K562 (cell line): ENCODE measurements around the gene IRF2BP2. TPM values are rescaled to one million over a fixed set of nuclear protein-coding genes. Genes with fewer than 3 reads are reported as not detected.

Experiments used
- ATAC-seq: fragments of 200-7000 bp; cut with Tn5 transposase; 3 replicates; pipeline ENCODE4 v1.9.1; 2020; ENCODE audit warnings: moderate library complexity
- BruUV-seq: library from RNA; stranded (reverse); fragments of 400-500 nt; replicated peaks from 2 replicates; lab custom pipeline; 2021; lab: Mats Ljungman, UMichigan
- CTCF ChIA-PET: fragments of 300-600 bp; formaldehyde crosslinking; extraction: SDS; loops from one replicate; lab custom pipeline; 2021; ENCODE audit warnings: low intra/inter-chr PET ratio; lab: Yijun Ruan, JAX
- POLR2A ChIA-PET: fragments of 300-600, 350-650 bp; sonication (Branson Sonifier 250); formaldehyde crosslinking; extraction: SDS; loops from one replicate; lab custom pipeline; 2021; ENCODE audit warnings: antibody characterized with exemption, inconsistent platforms; lab: Yijun Ruan, JAX
- DNase-seq, 4 experiments: peaks; one replicate each; pipeline versions ENCODE4 v3.0.0 to v3.0.0-alpha.2; 2011 to 2018; ENCODE audit warnings: low spot score in 3 of 4, mixed read lengths in 3 of 4; ENCODE audit errors: extremely low read depth in 1 of 4
- FAIRE-seq: peaks from 2 replicates; lab custom pipeline; 2011; peaks lifted over from hg19 to GRCh38; lab: Jason Lieb, UNC
- H2AFZ ChIP-seq: 2 replicates; pipeline ENCODE4 v1.6.0; 2011; ENCODE audit warnings: low read depth, low read length, control low read depth, inconsistent platforms
- H3K27ac ChIP-seq: fragments of 200-600 bp; 3 replicates; pipeline ENCODE4 v1.8.0; 2011; ENCODE audit warnings: low read depth, mild to moderate bottlenecking, control low read depth, inconsistent platforms, low read length, moderate library complexity, mixed read lengths; ENCODE audit errors: extremely low read depth
- H3K27me3 ChIP-seq, 2 experiments: fragments of 300-600 bp in 1 of 2; 2 replicates in 1 of 2; 3 replicates in 1 of 2; pipeline versions ENCODE4 v1.6.0 to v1.8.0; 2011; ENCODE audit warnings: inconsistent platforms in 2 of 2, low read length in 2 of 2, mild to moderate bottlenecking in 1 of 2, mixed read lengths in 1 of 2, moderate library complexity in 1 of 2; ENCODE audit not compliant: control insufficient read depth in 2 of 2, insufficient read depth in 2 of 2
- H3K36me3 ChIP-seq: fragments of 300-600 bp; 3 replicates; pipeline ENCODE4 v1.8.0; 2011; ENCODE audit warnings: mild to moderate bottlenecking, low read length, inconsistent platforms; ENCODE audit not compliant: control insufficient read depth, insufficient read depth
- H3K4me1 ChIP-seq, 2 experiments: fragments of 200-600 bp in 1 of 2; replicated peaks in 1 of 2; 2 replicates in 1 of 2; 3 replicates in 1 of 2; pipeline versions ENCODE4 v1.5.1 to v1.8.0; 2011; ENCODE audit warnings: inconsistent platforms in 2 of 2, low read length in 2 of 2, mild to moderate bottlenecking in 1 of 2, mixed read lengths in 1 of 2, moderate library complexity in 1 of 2; ENCODE audit not compliant: control insufficient read depth in 2 of 2, insufficient read depth in 2 of 2
- H3K4me2 ChIP-seq: 2 replicates; pipeline ENCODE4 v1.6.1; 2011; ENCODE audit warnings: low read length, control low read depth, inconsistent platforms, mixed read lengths; ENCODE audit not compliant: insufficient read depth
- H3K4me3 ChIP-seq: fragments of 200-600 bp; sonication (generic), shearing (Covaris generic); 2 replicates; pipeline ENCODE4 v1.5.1; 2016; ENCODE audit warnings: control low read depth, inconsistent platforms
- H3K79me2 ChIP-seq: fragments of 200-600 bp; 3 replicates; pipeline ENCODE4 v1.8.0; 2011; ENCODE audit warnings: low read length, inconsistent platforms; ENCODE audit not compliant: control insufficient read depth, insufficient read depth
- H3K9ac ChIP-seq, 2 experiments: 2 replicates each; pipeline versions ENCODE4 v1.6.0 to v1.6.1; 2011; ENCODE audit warnings: low read depth in 2 of 2, low read length in 2 of 2, control low read depth in 1 of 2, inconsistent platforms in 1 of 2, mild to moderate bottlenecking in 1 of 2, mixed read lengths in 1 of 2; ENCODE audit not compliant: insufficient read depth in 1 of 2
- H3K9me1 ChIP-seq: one replicate; pipeline ENCODE4 v1.6.0; 2011; ENCODE audit warnings: inconsistent platforms, mild to moderate bottlenecking, low read length, moderate library complexity; ENCODE audit not compliant: control insufficient read depth, insufficient read depth
- H3K9me3 ChIP-seq: replicated peaks from 2 replicates; pipeline ENCODE4 v1.5.1; 2011; ENCODE audit warnings: low read depth, low read length, inconsistent platforms; ENCODE audit not compliant: control insufficient read depth, insufficient read depth
- H4K20me1 ChIP-seq: replicated peaks from 2 replicates; pipeline ENCODE4 v1.6.1; 2011; ENCODE audit warnings: low read length, inconsistent platforms, mixed read lengths; ENCODE audit not compliant: control insufficient read depth, insufficient read depth
- BCOR ChIP-seq: fragments of 450-650 bp; IDR thresholded peaks from 2 replicates; pipeline ENCODE4 v1.6.1; 2016
- CTBP1 ChIP-seq: fragments of 450-650 bp; IDR thresholded peaks from 2 replicates; pipeline ENCODE4 v1.6.1; 2016; ENCODE audit warnings: borderline replicate concordance
- DNMT1 ChIP-seq: fragments of 450-650 bp; IDR thresholded peaks from 2 replicates; pipeline ENCODE4 v1.6.1; 2016; ENCODE audit warnings: antibody characterized with exemption, mild to moderate bottlenecking
- ESRRA ChIP-seq: fragments of 450-650 bp; IDR thresholded peaks from 2 replicates; pipeline ENCODE4 v1.6.1; 2014; ENCODE audit warnings: low read depth, mild to moderate bottlenecking, moderate library complexity, borderline replicate concordance
- ESRRB ChIP-seq: fragments of 250-450 bp; sonication (Bioruptor Pico); IDR thresholded peaks from 2 replicates; pipeline ENCODE4 v1.5.0; 2020; ENCODE audit warnings: mild to moderate bottlenecking, moderate library complexity, borderline replicate concordance
- FOXP1 ChIP-seq: sonication (generic); formaldehyde crosslinking; IDR thresholded peaks from 2 replicates; pipeline ENCODE4 v1.8.0; 2022; ENCODE audit warnings: mild to moderate bottlenecking, missing genetic modification reagents
- GATA2 ChIP-seq: sonication (generic); formaldehyde crosslinking; IDR thresholded peaks from 2 replicates; pipeline ENCODE4 v1.4.0; 2020; ENCODE audit warnings: mild to moderate bottlenecking, missing genetic modification reagents
- KLF10 ChIP-seq: fragments of 250-450 bp; sonication (Bioruptor Pico); IDR thresholded peaks from 2 replicates; pipeline ENCODE4 v1.6.1; 2021; ENCODE audit warnings: matching md5 sums
- LEF1 ChIP-seq: fragments of 450-650 bp; IDR thresholded peaks from 2 replicates; pipeline ENCODE4 v1.6.1; 2016; ENCODE audit warnings: mild to moderate bottlenecking
- MECOM ChIP-seq: fragments of 250-450 bp; sonication (Bioruptor Pico); IDR thresholded peaks from 2 replicates; pipeline ENCODE4 v1.8.0; 2022; ENCODE audit warnings: inconsistent platforms
- SMAD3 ChIP-seq: fragments of 450-650 bp; formaldehyde crosslinking; conservative IDR thresholded peaks from 2 replicates; pipeline ENCODE4 v1.4.0; 2020; ENCODE audit warnings: mild to moderate bottlenecking
- SREBF2 ChIP-seq: sonication (generic); formaldehyde crosslinking; IDR thresholded peaks from 2 replicates; pipeline ENCODE4 v1.4.0; 2020; ENCODE audit warnings: mild to moderate bottlenecking, missing genetic modification reagents
- TEAD2 ChIP-seq: fragments of 450-650 bp; IDR thresholded peaks from 2 replicates; pipeline ENCODE4 v1.6.1; 2016; ENCODE audit warnings: missing genetic modification characterization, control low read depth, missing compliant biosample characterization
- ZFP30 ChIP-seq: fragments of 250-450 bp; sonication (Bioruptor Pico); IDR thresholded peaks from 2 replicates; pipeline ENCODE4 v1.8.0; 2022; ENCODE audit warnings: moderate library complexity, mild to moderate bottlenecking, inconsistent platforms, borderline replicate concordance
- ZNF239 ChIP-seq: fragments of 250-450 bp; sonication (Bioruptor Pico); IDR thresholded peaks from 2 replicates; pipeline ENCODE4 v1.4.0; 2020; ENCODE audit warnings: mild to moderate bottlenecking
- ZNF263 ChIP-seq: sonication (generic); formaldehyde crosslinking; IDR thresholded peaks from 2 replicates; pipeline ENCODE4 v1.8.0; 2022; ENCODE audit warnings: mild to moderate bottlenecking, missing genetic modification reagents, borderline replicate concordance
- ZNF311 ChIP-seq: fragments of 250-450 bp; sonication (Bioruptor Pico); IDR thresholded peaks from 2 replicates; pipeline ENCODE4 v1.4.0; 2020; ENCODE audit warnings: mild to moderate bottlenecking, moderate library complexity
- ZNF766 ChIP-seq: fragments of 200-800 bp; sonication (Bioruptor generic); conservative IDR thresholded peaks from 2 replicates; pipeline ENCODE4 v1.6.1; 2016; ENCODE audit warnings: missing genetic modification characterization, missing compliant biosample characterization
- WGBS: fragments of 100-300 bp; shearing (Covaris generic); methylation state at CpG from one replicate; pipeline ENCODE4 v1.1.6; 2016; ENCODE audit warnings: low coverage, mixed read lengths; ENCODE audit not compliant: insufficient coverage; ENCODE audit errors: missing lambda C conversion rate; 5-methylcytosine and 5-hydroxymethylcytosine counted together
- in situ Hi-C: fragments of 300-500 bp; cut with MboI; formaldehyde crosslinking; loops from 4 replicates; pipeline ENCODE4 v1.15.0; 2018; ENCODE audit warnings: inconsistent platforms, mixed read lengths
- intact Hi-C: fragments of 100-400 bp; cut with micrococcal nuclease; formaldehyde crosslinking; loops from 2 replicates; pipeline ENCODE4 v1.14.2; 2022
- polyA plus RNA-seq, 8 experiments: library from polyadenylated mRNA; depleted of rRNA in 4 of 8; stranded (reverse) in 5 of 8; unstranded in 3 of 8; fragments of >200 nt; fragmentation: Nextera tagmentation in 2 of 8; fragmentation: Illumina TruSeq in 1 of 8; extraction: Ambion mirVana in 2 of 8; extraction: Trizol in 1 of 8; gene quantifications; 2 replicates each; pipeline versions ENCODE4 v1.2.1 to v1.2.3, GENCODE V29; 2011 to 2014; ENCODE audit warnings: inconsistent platforms in 1 of 8, missing spikeins in 1 of 8
- total RNA-seq, 7 experiments: library from RNA; depleted of rRNA in 6 of 7; stranded (reverse); fragments of >200 nt in 6 of 7; fragmentation: Illumina TruSeq in 2 of 7; extraction: Trizol in 2 of 7; gene quantifications; 2 replicates each; pipeline versions ENCODE4 v1.2.1 to v1.2.3, GENCODE V29; 2011 to 2021; ENCODE audit warnings: low replicate concordance in 1 of 7
- TF ChIP-seq, protein P1 (sequence below): IDR thresholded peaks from 2 replicates; pipeline ENCODE4 v1.6.1; 2011; ENCODE audit warnings: borderline replicate concordance, low read depth, mild to moderate bottlenecking, moderate library complexity, low read length; ENCODE audit not compliant: insufficient read depth, poor library complexity, severe bottlenecking
- TF ChIP-seq, protein P2 (sequence below): sonication (generic); formaldehyde crosslinking; IDR thresholded peaks from 2 replicates; pipeline ENCODE4 v1.8.1; 2023; ENCODE audit warnings: mild to moderate bottlenecking, missing genetic modification reagents, moderate library complexity

IRF2BP2 gene
- total and polyA plus RNA-seq, 9 of the 15 experiments (the other 6 are each of a cell fraction or from before 2014, with no cell fraction given) = 7.7 to 68.6 (median 22.1) TPM

DNA sequence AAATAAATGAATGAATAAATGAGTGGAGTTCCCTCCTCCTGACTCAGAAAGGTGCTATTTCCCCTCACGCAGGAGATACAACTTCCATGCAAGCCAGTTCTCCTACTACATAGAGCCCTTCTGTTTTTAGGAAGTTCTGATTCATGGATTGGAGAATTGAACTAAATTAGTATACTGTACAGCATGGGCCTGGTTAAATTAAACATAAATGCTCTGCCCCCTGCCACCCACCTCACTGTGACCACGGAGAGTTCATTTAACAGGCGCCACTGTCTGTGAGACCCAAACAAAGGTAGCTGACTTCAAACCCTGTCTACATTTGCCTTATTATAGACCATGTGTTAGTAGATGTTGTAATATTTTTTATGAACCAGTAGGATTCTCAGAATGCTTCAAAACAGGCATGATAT lies 9.1 kb upstream of the IRF2BP2 start (continued):
- TF ChIP-seq ZFP30 (no peak), SREBF2 (no peak), LEF1 (no peak), SMAD3 (no peak), CTBP1 (no peak), ESRRB (no peak), ESRRA (no peak)
- TF ChIP-seq, all 486 proteins: peak for 0

DNA sequence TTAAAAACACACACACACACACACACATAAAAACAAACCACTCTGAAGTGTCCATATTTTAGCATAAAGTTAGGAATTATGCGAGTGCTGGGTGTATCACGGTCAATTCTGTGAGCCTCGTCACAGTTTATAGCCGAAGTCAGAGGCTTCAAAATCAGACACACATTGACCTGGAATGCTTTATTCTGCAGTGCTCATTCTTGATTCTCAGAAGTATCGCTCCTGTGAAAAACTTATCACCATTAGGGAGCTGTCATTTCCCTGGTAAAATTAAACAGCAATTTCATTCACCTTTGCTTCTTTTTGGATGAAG lies 8.7 kb upstream of the IRF2BP2 start:
- Histone ChIP-seq H3K9me3 (no peaks in the 10 kb centered on the region), H3K4me3 (no peak overlapping the region), H3K79me2 (no peaks in the 10 kb centered on the region), H2AFZ (peak overlapping the region; percentile 7; the same call in 1 of the 2 replicates), H3K9ac (no peak overlapping the region), H3K36me3 (no peaks in the 10 kb centered on the region), H3K27ac (no peak overlapping the region), H3K4me2 (no peak overlapping the region), H3K9me1 (no peaks in the 10 kb centered on the region), H3K27me3 (no peaks in the 10 kb centered on the region), H3K4me1 (peaks cover 4 to 11% of the 10 kb centered on the region in 2 experiments; a peak in 4 of 5 replicates), H4K20me1 (no peaks in the 10 kb centered on the region)
- DNase-seq (no peak), FAIRE-seq (no peak), ATAC-seq (no peak)
- in situ Hi-C loops = loop anchor here (10.0 kb wide), 1 partner anchor 106 kb away; no protein-coding TSS in a partner anchor
- 83% methylated on average over 5 of the region's 5 CpGs for WGBS
- POLR2A ChIA-PET = no interaction called here
- intact Hi-C loops = no loop called here
- CTCF ChIA-PET = no interaction called here
- no TSS peak for BruUV-seq
- no peak for TF ChIP-seq MECOM (CRISPR knock-in tag)
- no peak for TF ChIP-seq CTBP1
- no peak for TF ChIP-seq ZNF263 (CRISPR knock-in tag)
- no peak for TF ChIP-seq ZNF766 (CRISPR knock-in tag)
- no peak for TF ChIP-seq BCOR
- no peak for TF ChIP-seq KLF10 (CRISPR knock-in tag)
- no peak for TF ChIP-seq ZNF239
- no peak for TF ChIP-seq GATA2
- no peak for TF ChIP-seq FOXP1
- TF ChIP-seq ZNF311 = no peak
- TF ChIP-seq TEAD2 (tag) = no peak
- TF ChIP-seq, protein P1, sequence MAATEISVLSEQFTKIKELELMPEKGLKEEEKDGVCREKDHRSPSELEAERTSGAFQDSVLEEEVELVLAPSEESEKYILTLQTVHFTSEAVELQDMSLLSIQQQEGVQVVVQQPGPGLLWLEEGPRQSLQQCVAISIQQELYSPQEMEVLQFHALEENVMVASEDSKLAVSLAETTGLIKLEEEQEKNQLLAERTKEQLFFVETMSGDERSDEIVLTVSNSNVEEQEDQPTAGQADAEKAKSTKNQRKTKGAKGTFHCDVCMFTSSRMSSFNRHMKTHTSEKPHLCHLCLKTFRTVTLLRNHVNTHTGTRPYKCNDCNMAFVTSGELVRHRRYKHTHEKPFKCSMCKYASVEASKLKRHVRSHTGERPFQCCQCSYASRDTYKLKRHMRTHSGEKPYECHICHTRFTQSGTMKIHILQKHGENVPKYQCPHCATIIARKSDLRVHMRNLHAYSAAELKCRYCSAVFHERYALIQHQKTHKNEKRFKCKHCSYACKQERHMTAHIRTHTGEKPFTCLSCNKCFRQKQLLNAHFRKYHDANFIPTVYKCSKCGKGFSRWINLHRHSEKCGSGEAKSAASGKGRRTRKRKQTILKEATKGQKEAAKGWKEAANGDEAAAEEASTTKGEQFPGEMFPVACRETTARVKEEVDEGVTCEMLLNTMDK = no peak
- TF ChIP-seq, protein P2, sequence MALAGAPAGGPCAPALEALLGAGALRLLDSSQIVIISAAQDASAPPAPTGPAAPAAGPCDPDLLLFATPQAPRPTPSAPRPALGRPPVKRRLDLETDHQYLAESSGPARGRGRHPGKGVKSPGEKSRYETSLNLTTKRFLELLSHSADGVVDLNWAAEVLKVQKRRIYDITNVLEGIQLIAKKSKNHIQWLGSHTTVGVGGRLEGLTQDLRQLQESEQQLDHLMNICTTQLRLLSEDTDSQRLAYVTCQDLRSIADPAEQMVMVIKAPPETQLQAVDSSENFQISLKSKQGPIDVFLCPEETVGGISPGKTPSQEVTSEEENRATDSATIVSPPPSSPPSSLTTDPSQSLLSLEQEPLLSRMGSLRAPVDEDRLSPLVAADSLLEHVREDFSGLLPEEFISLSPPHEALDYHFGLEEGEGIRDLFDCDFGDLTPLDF = no peak
- TF ChIP-seq DNMT1 = no peak
